HG02763 (cell line): ENCODE data around the gene SENP3.
A peak's percentile ranks its signal among the peaks of the same experiment; 100 is the strongest.
"Not testable (repeated sequence)": the region's sequence is repeated elsewhere in the genome, so short reads cannot be mapped to it uniquely, and the experiment has no call there.

ENCODE experiments used
- ATAC-seq: cut with Tn5 transposase; IDR thresholded peaks from one replicate; pipeline ENCODE4 v1.9.1; 2021; ENCODE audit warnings: mild to moderate bottlenecking, moderate library complexity; ENCODE audit not compliant: unreplicated experiment

Gene SENP3

DNA sequence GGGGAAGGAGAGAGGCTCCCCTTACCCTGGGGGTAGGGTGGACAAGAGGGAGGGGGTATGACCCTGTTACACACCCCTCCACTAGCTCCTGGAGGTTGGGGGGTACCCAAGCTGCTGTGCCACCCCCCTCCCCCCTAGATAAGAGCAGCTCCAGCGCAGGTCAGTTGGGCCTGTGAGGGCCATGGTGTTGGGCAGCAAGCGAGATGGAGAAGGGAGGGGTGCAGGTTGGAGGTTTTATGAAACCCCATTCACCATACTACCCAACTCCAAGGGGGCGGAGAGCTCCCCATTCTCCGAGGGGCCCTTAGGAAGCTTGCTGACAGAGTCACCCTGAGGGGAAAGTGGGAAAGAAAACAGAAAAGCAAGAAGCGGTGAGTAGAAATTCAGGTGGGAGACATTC is 29.9 kb downstream of the SENP3 start:
- no peak for ATAC-seq

DNA sequence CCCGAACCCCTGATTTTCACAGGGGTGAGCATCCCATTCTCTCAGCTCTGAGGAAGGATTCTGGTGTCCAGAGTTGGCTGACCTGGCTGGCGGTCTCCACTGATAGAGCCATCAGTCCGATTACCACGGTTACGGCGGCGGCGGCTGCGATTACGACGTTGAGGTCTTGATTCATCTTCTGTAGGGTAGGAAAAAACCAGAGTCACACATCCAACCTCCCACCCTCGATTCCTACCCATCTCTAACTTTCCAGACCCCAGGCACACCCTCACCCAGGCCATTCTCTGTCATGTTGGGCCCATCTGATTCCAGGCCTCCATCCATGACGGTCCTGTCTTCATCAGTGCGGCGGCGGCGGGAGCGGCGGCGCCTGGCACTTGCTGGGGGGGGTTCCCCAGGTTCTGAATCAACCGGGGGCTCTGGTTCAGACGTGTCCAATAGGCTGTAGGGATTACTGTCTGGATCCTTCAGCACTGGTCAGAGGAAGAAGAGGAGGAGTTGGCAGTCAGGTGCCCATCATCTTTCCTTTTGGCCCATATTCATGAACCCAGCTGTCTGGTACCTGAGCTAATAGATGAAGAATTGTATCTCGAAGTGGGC is 30.8 kb downstream of the SENP3 start:
- no peak for ATAC-seq

DNA sequence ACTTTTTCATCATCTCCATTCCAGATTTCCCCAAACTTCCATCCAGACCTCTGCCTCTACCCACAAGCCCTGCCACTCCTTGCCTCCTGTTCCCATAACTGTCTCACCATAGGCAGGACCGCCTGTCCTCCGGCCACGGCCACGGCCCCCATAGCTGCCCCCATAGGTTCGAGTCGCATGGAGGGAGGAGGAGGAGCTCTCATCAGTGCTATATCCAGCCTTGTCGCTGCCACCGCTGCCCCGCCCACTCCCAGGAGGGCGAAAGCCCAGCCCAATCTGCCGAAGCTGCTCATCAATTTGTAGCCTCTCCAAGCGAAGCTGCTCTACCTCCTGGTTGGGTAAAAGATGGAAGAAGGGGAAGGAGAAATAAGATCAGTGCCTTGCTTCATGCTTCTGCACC is 31.6 kb downstream of the SENP3 start:
- ATAC-seq, result no peak

DNA sequence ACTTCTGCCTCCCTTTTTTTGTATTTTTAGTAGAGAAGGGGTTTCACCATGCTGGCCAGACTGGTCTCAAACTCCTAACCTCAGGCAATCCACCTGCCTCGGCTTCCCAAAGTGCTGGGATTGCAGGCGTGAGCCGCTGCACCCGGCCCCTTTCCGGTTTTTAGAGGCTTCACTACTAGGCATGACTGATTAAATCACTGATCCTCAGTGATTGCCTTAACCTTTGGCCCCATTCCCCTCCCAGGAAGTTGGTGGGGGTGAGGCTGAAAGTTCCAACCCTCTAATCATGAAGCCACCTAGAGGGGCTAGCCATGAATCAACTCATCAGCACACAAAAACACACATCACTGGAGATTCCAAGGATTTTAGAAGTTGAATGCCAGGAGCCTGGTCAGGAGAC is 35.8 kb downstream of the SENP3 start:
- not testable (repeated sequence) for ATAC-seq

DNA sequence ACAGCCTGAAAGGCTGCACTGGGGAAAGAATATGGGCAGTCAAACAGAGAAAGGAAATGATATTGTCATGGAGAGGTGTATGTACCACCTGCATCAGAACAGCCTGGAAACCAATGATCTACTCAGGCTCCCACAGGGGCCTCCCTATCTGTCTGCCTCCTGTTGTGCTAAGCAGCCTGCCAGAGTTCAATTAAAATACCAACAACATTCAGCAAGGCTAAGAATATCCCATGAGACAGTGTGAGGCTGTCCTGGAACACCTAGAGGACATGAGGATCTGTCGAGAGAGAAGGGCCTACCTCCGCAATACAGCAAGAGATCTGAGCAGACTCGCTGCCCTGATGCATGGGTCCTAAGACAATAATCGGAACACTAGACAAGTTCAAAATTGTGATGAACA is 44.6 kb downstream of the SENP3 start:
- no peak for ATAC-seq

DNA sequence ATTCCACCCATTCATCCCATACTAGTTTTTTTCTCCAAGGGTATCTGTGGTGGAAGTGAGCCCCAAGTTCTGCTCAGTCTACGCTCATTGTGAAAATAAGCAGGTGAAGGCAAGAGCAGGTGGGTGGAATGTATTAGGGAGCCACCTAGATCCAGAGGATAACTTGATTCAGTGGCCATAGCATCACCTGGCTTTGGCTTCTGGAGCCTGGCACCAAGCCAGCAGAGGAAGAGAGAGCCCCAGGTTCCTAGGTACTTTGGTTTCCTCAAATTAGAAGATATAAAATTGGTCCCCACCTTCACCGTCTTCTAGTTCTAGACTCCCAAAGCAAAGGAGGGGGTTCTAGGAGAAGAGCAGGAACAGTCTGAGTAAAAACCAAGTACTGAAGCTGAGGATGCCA is 48.9 kb downstream of the SENP3 start:
- no peak for ATAC-seq

DNA sequence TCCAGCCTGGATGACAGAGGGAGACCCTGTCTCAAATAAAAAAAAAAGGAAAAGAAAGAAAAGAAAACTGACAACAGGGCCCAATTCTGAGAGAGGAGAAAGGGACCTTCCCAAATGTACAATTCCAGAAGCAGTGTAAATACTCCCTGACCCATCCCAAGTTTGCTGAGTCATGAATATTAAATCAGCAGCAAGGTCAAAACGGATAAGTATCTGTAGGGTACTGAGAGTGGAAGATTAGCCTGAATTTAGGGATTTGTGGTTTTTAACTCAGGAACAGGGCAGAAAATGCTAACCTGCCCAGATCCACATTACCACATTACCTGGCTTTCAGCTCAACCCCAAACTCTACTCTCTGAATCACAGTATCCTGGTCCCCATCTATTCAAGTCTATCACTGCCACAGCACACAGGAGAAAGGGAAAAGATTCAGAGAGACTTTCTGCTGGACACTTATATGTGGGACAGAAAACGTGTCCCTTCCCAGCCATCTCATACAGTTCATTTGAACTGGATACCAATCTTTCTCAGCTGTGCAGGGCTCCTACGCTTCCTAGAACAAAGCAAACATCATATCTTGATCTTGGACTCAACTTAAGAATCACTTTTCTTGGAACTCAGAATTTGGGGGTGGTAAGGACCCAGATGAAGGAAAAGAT is 50.0 kb downstream of the SENP3 start:
- no peak for ATAC-seq

DNA sequence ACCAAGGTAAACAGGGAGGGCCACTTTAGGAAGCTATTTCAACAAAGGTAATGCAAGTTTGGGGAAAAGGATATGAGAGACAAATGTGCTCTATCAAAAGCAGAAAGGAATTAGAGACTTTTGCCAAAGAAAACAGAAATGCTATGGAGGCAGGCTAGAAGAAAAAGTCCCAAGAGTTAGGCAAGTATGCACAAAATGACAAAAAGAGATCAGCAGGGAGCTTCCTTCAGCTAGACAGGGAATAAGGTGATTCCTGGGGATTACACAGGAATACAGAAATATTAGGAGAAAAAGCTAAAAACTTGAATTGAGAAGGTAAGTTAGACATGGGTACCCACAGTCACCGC is 50.5 kb downstream of the SENP3 start:
- ATAC-seq, result no peak

DNA sequence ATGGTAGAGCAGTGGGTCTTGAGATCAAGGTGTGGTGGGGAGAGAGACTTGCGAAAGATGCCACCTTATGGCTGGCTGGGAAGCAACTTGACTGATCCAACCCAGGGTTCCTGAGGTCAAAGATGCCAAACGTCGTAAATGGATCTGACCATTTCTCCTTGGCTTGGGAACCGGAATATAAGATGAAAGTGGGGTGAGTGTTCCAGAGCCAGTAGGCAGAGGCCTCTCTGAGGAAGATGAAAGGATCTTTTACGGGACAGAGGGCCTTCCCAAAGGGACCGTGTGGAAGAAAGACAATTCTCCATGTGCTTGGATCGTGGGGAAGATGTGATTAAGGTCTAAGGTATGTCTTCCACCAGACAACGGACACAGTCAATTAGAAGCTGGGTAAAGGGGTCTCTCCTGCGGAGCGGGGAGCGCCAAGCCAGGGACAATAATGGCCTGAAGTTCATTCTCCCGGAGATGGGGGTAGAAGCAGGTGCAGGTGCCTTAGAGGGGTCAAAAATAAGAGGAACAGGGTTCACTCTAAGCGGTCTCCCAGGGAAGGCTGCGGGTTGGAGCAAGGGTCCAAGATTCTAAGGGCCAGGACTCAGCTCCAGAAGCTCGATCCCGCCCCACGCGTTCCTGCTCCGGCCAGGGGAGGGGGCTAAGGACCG is 52.2 kb downstream of the SENP3 start:
- no peak for ATAC-seq

DNA sequence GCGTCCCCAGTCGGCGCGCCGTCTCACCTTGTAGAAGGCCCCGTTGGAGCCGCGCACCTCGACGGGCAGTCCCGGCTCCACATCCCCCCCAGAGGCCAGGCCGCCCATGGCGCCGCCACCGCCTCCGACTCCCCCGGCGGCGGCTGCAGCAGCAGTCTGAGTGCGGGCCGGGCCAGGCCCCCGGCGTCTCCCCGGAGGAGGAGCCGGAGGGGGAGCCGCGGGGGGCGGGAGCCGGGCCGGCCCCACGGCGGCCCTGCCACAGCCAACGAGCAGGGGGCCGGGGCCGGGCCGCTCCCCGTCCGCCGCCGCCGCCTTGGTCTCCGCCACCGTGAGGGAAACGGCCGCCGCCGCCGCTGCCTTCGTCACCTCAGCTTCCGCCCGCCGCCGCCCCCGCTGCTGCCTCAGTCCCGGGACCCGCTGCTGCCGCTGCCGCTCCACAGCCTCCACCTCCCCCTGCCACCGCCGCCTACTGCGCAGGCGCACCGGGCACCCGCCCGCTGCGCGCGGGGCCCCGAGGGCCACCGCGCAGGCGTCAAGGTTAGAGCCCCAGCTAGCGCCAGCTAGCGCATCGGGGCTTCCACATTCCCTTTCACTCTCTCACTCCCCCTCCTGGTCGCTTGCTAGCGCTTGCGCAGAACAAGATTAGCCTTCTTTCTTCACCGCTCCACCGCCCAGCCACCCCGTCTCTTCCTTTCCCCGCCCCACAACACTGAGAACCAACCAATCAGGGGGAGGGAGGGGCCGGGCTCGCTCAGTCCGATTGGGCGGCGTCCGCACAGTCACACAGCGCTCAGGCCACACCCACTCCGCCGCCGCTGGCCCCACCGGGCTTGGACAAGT is 52.9 kb downstream of the SENP3 start, which contains the start of gene FXR2:
FXR2 (minus strand) TSS at position 473 of the 840 bp plus-strand sequence; CDS start at position 108, 365 bp downstream.
- peak; percentile 85 for ATAC-seq

DNA sequence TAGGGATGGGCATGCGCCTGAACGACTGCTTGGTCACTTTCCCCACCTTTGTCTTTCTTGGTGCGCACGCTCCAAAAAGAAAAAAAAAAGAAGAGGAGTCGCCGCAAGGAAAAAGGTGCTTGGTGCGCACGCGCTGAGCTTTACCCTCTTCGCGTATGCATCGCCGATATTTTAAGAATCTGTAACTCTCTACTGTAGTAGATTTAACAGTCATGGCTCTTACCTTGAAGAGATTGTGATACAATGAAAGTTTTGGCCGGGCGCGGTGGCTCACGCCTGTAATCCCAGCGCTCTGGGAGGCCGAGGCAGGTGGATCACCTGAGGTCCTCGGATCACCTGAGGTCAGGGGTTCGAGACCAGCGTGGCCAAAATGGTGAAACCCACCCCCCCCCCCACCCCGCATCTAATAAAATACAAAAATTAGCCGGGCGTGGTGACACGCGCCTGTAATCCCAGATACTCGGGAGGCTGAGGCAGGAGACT is 53.6 kb downstream of the SENP3 start:
- ATAC-seq, result no peak

DNA sequence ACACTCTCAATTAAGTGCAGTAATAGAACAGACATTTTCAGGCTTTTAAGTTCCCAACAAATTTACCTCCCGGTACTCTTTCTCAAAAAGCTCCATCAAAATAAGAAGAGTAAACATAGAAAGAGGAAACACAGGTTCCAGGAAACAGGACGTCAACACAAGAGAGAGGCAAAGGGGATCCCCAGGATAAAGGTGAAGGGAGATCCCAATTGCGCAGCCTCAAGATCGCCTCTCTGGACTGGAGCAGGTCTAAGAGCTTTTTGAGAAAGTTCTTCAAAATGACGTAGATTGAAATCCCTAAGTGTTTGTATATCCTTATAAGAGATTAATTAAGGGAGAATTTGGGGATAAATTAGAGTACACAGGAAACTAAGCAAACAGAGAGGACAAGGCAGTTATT is 56.9 kb downstream of the SENP3 start:
- no peak for ATAC-seq

DNA sequence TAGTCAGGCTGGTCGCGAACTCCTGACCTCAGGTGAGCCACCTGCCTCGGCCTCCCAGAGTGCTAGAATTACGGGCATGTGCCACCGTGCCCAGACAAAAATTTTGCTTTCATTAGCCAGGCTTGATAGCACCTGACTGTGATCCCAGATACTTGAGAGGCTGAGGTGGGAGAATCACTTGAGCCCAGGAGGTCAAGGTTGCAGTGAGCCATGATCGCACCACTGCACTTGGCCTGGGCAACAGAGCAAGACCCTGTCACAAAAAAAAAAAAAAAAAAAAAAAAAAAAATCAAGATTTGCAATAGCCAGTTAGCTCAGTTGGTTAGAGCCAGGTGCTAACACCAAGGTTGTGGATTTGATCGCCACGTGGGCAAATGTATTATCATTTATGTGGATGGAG is 59.1 kb downstream of the SENP3 start:
- no peak for ATAC-seq
